HepG2 (cell line): ENCODE measurements around the gene KLHL33. TPM values are rescaled to one million over a fixed set of nuclear protein-coding genes. Genes with fewer than 3 reads are reported as not detected.

ENCODE experiments used
- ATF5 ChIP-seq: sonication (generic); formaldehyde crosslinking; IDR thresholded peaks from 2 replicates; pipeline ENCODE4 v1.4.0; 2020; ENCODE audit warnings: mild to moderate bottlenecking, low read depth, missing genetic modification reagents
- ATM ChIP-seq: fragments of 450-650 bp; IDR thresholded peaks from 2 replicates; pipeline ENCODE4 v1.7.1; 2017; ENCODE audit warnings: mild to moderate bottlenecking, borderline replicate concordance
- FOXP1 ChIP-seq, 2 experiments: fragments of 450-650 bp in 1 of 2; IDR thresholded peaks; 2 replicates each; pipeline ENCODE4 v1.6.1; 2017 to 2018; ENCODE audit warnings: antibody characterized with exemption in 1 of 2
- GATAD2A ChIP-seq: IDR thresholded peaks from 2 replicates; pipeline ENCODE4 v1.6.1; 2016
- KDM5B ChIP-seq: sonication (generic); formaldehyde crosslinking; IDR thresholded peaks from 2 replicates; pipeline ENCODE4 v1.4.0; 2020; ENCODE audit warnings: missing genetic modification reagents, mild to moderate bottlenecking, borderline replicate concordance
- LRRFIP1 ChIP-seq: sonication (generic); formaldehyde crosslinking; conservative IDR thresholded peaks from 2 replicates; pipeline ENCODE4 v1.4.0; 2020; ENCODE audit warnings: missing genetic modification reagents
- MAFK ChIP-seq, 2 experiments: IDR thresholded peaks in 1 of 2; conservative IDR thresholded peaks in 1 of 2; 2 replicates each; pipeline ENCODE4 v1.6.1; 2011; ENCODE audit warnings: improper control_type of control experiment in 2 of 2, low read length in 2 of 2
- NR2F2 ChIP-seq: IDR thresholded peaks from 2 replicates; pipeline ENCODE4 v1.6.1; 2012; ENCODE audit warnings: low read depth, inconsistent platforms, borderline replicate concordance
- NR2F6 ChIP-seq, 2 experiments: IDR thresholded peaks; 2 replicates each; pipeline ENCODE4 v1.6.1; 2016; ENCODE audit warnings: antibody characterized with exemption in 1 of 2, mild to moderate bottlenecking in 1 of 2
- PRMT3 ChIP-seq: sonication (generic); formaldehyde crosslinking; IDR thresholded peaks from 2 replicates; pipeline ENCODE4 v1.8.1; 2022; ENCODE audit warnings: low read depth, mild to moderate bottlenecking, moderate library complexity, missing genetic modification reagents, borderline replicate concordance
- RARA ChIP-seq: IDR thresholded peaks from 2 replicates; pipeline ENCODE4 v1.6.1; 2016; ENCODE audit warnings: missing genetic modification reagents, missing compliant biosample characterization
- SAFB2 ChIP-seq: sonication (generic); formaldehyde crosslinking; IDR thresholded peaks from 2 replicates; pipeline ENCODE4 v1.5.1; 2020; ENCODE audit warnings: missing genetic modification reagents, low read depth, mild to moderate bottlenecking, borderline replicate concordance
- SP140L ChIP-seq: sonication (generic); formaldehyde crosslinking; IDR thresholded peaks from 2 replicates; pipeline ENCODE4 v1.4.0; 2020; ENCODE audit warnings: missing genetic modification reagents, borderline replicate concordance
- TFAP4 ChIP-seq: sonication (generic); IDR thresholded peaks from 2 replicates; pipeline ENCODE4 v1.6.1; 2016; ENCODE audit warnings: low read depth, borderline replicate concordance
- ZBED4 ChIP-seq: sonication (generic); formaldehyde crosslinking; IDR thresholded peaks from 2 replicates; pipeline ENCODE4 v1.4.0; 2020; ENCODE audit warnings: missing genetic modification reagents, borderline replicate concordance
- ZC3H4 ChIP-seq: sonication (generic); formaldehyde crosslinking; IDR thresholded peaks from 2 replicates; pipeline ENCODE4 v1.4.0; 2020; ENCODE audit warnings: missing genetic modification reagents, borderline replicate concordance
- ZMYM2 ChIP-seq: sonication (generic); formaldehyde crosslinking; IDR thresholded peaks from 2 replicates; pipeline ENCODE4 v1.8.0; 2022; ENCODE audit warnings: mild to moderate bottlenecking, missing genetic modification reagents
- ZNF101 ChIP-seq: sonication (generic); formaldehyde crosslinking; IDR thresholded peaks from 2 replicates; pipeline ENCODE4 v1.4.0; 2020; ENCODE audit warnings: mild to moderate bottlenecking, low read depth, missing genetic modification reagents, borderline replicate concordance
- ZNF224 ChIP-seq: sonication (generic); formaldehyde crosslinking; IDR thresholded peaks from 2 replicates; pipeline ENCODE4 v1.5.0; 2020; ENCODE audit warnings: mild to moderate bottlenecking, missing genetic modification reagents
- ZNF253 ChIP-seq: sonication (generic); formaldehyde crosslinking; IDR thresholded peaks from 2 replicates; pipeline ENCODE4 v1.8.0; 2022; ENCODE audit warnings: mild to moderate bottlenecking, missing genetic modification reagents, borderline replicate concordance
- ZNF766 ChIP-seq: sonication (generic); formaldehyde crosslinking; IDR thresholded peaks from 2 replicates; pipeline ENCODE4 v1.5.0; 2020; ENCODE audit warnings: missing genetic modification reagents, borderline replicate concordance
- polyA plus RNA-seq, 8 experiments: library from polyadenylated mRNA; depleted of rRNA in 3 of 8; stranded (reverse) in 7 of 8; unstranded in 1 of 8; fragments of >200 nt; fragmentation: Illumina TruSeq in 4 of 8; extraction: Trizol in 4 of 8; gene quantifications; 2 replicates each; pipeline versions ENCODE4 v1.2.1 to v1.2.3, GENCODE V29; 2011 to 2016; ENCODE audit warnings: low read depth in 4 of 8, missing spikeins in 1 of 8, mixed read lengths in 1 of 8; ENCODE audit not compliant: insufficient read depth in 1 of 8
- total RNA-seq, 5 experiments: library from RNA; depleted of rRNA; stranded (reverse); fragments of >200 nt; fragmentation: Illumina TruSeq; extraction: Trizol; gene quantifications; 2 replicates each; pipeline ENCODE4 v1.2.3, GENCODE V29; 2016; ENCODE audit warnings: low read depth in 1 of 5

Gene KLHL33
- total and polyA plus RNA-seq, 2 of the 13 experiments (the other 11 are each of a cell fraction or from before 2014, with no cell fraction given), result not detected

- TF ChIP-seq LRRFIP1 (no peak), KDM5B (CRISPR knock-in tag) (no peak), MAFK (conservative IDR thresholded peaks at IDR 0.05 in 1 of 2, IDR thresholded peaks at IDR 0.05 in 1 of 2; ENCODE audit: low read length in 2 of 2) (no peak), ZC3H4 (no peak), ZNF253 (no peak), ZMYM2 (CRISPR knock-in tag) (no peak), NR2F6 (IDR thresholded peaks at IDR 0.05) (peak; percentile 71), NR2F6 (CRISPR knock-in tag; IDR thresholded peaks at IDR 0.05) (no peak), SAFB2 (no peak), ATM (no peak), ZNF224 (CRISPR knock-in tag) (no peak), FOXP1 (IDR thresholded peaks at IDR 0.05) (no peak), FOXP1 (CRISPR knock-in tag; IDR thresholded peaks at IDR 0.05) (peak; percentile 19; the same call in 1 of the 2 replicates), ZBED4 (CRISPR knock-in tag) (no peak), GATAD2A (CRISPR knock-in tag) (0 out of 2 replicates have a peak, but pooled peaks have one; percentile 16), PRMT3 (CRISPR knock-in tag) (no peak), NR2F2 (0 out of 2 replicates have a peak, but pooled peaks have one; percentile 21), SP140L (no peak), ZNF101 (CRISPR knock-in tag) (no peak), ATF5 (CRISPR knock-in tag) (no peak), TFAP4 (peak; percentile 66), ZNF766 (CRISPR knock-in tag) (no peak), RARA (CRISPR knock-in tag) (peak; percentile 73)
Observed at GRCh38 chr14:20472536-20473169, 36.7 kb upstream of the KLHL33 start (continued).
